WTC11 (cell line): ENCODE measurements around the gene YLPM1. TPM values are rescaled to one million over a fixed set of nuclear protein-coding genes. Genes with fewer than 3 reads are reported as not detected.
"Not testable (repeated sequence)": the region's sequence is repeated elsewhere in the genome, so short reads cannot be mapped to it uniquely, and the experiment has no call there.

Experiments used
- ATAC-seq: fragments of 200-7000 bp; cut with Tn5 transposase; 2 replicates; pipeline ENCODE4 v1.10.0; 2021; ENCODE audit warnings: mild to moderate bottlenecking, moderate library complexity
- CTCF ChIA-PET: fragments of 300-600 bp; sonication (Branson Sonifier 250); formaldehyde crosslinking; loops from one replicate; lab custom pipeline; 2021; ENCODE audit warnings: antibody characterized with exemption; lab: Charles Lee
- POLR2A ChIA-PET: fragments of 350-600 bp; sonication (Branson Sonifier 250); formaldehyde crosslinking; loops from one replicate; lab custom pipeline; 2021; ENCODE audit warnings: antibody characterized with exemption; lab: Charles Lee
- DNase-seq: peaks from one replicate; pipeline ENCODE4 v3.0.0; 2021; ENCODE audit warnings: low spot score
- H3K27ac Mint-ChIP-seq: 2 replicates; pipeline ENCODE4 v1.8.0; 2021; ENCODE audit warnings: mixed read lengths
- H3K27me3 Mint-ChIP-seq: 2 replicates; pipeline ENCODE4 v1.8.0; 2021; ENCODE audit warnings: low read depth, mild to moderate bottlenecking, moderate library complexity, mixed read lengths
- H3K36me3 Mint-ChIP-seq: 2 replicates; pipeline ENCODE4 v1.8.0; 2021; ENCODE audit warnings: mixed read lengths
- H3K4me1 Mint-ChIP-seq: 2 replicates; pipeline ENCODE4 v1.8.0; 2022; ENCODE audit warnings: mixed read lengths
- H3K4me3 Mint-ChIP-seq: 2 replicates; pipeline ENCODE4 v1.8.0; 2021; ENCODE audit warnings: mild to moderate bottlenecking, moderate library complexity, mixed read lengths
- H3K9me3 Mint-ChIP-seq: 2 replicates; pipeline ENCODE4 v1.8.0; 2021; ENCODE audit warnings: mixed read lengths
- ARID4B ChIP-seq: sonication (generic); formaldehyde crosslinking; IDR thresholded peaks from 2 replicates; pipeline ENCODE4 v1.8.0; 2023; ENCODE audit warnings: missing genetic modification reagents, mild to moderate bottlenecking, borderline replicate concordance
- ATF2 ChIP-seq: sonication (generic); formaldehyde crosslinking; IDR thresholded peaks from 2 replicates; pipeline ENCODE4 v1.8.1; 2022; ENCODE audit warnings: low read depth, missing genetic modification reagents, borderline replicate concordance
- CREB1 ChIP-seq: sonication (generic); formaldehyde crosslinking; IDR thresholded peaks from 2 replicates; pipeline ENCODE4 v1.8.0; 2023; ENCODE audit warnings: mild to moderate bottlenecking, missing genetic modification reagents
- E2F5 ChIP-seq: sonication (generic); formaldehyde crosslinking; IDR thresholded peaks from 2 replicates; pipeline ENCODE4 v1.8.1; 2022; ENCODE audit warnings: mild to moderate bottlenecking, moderate library complexity, missing genetic modification reagents
- ERG ChIP-seq: fragments of 250-450 bp; sonication (Bioruptor Pico); IDR thresholded peaks from 2 replicates; pipeline ENCODE4 v1.8.0; 2021; ENCODE audit warnings: mild to moderate bottlenecking
- GABPB1 ChIP-seq: sonication (generic); formaldehyde crosslinking; IDR thresholded peaks from 2 replicates; pipeline ENCODE4 v1.8.1; 2023; ENCODE audit warnings: mild to moderate bottlenecking, missing genetic modification reagents
- HMGA2 ChIP-seq: fragments of 250-450 bp; sonication (Bioruptor Pico); IDR thresholded peaks from 2 replicates; pipeline ENCODE4 v1.4.0; 2021; ENCODE audit warnings: mild to moderate bottlenecking, moderate library complexity
- IRF1 ChIP-seq: sonication (generic); formaldehyde crosslinking; IDR thresholded peaks from 2 replicates; pipeline ENCODE4 v1.8.0; 2023; ENCODE audit warnings: missing genetic modification reagents
- JAZF1 ChIP-seq: fragments of 250-450 bp; sonication (Bioruptor Pico); IDR thresholded peaks from 2 replicates; pipeline ENCODE4 v1.9.0; 2021; ENCODE audit warnings: moderate library complexity, mild to moderate bottlenecking, inconsistent platforms
- RELA ChIP-seq: sonication (generic); formaldehyde crosslinking; IDR thresholded peaks from 2 replicates; pipeline ENCODE4 v1.8.1; 2022; ENCODE audit warnings: missing genetic modification reagents, mild to moderate bottlenecking, borderline replicate concordance
- ZBTB21 ChIP-seq: sonication (generic); formaldehyde crosslinking; IDR thresholded peaks from 2 replicates; pipeline ENCODE4 v1.8.1; 2023; ENCODE audit warnings: mild to moderate bottlenecking, missing genetic modification reagents, borderline replicate concordance
- ZNF281 ChIP-seq: sonication (generic); formaldehyde crosslinking; IDR thresholded peaks from 2 replicates; pipeline ENCODE4 v1.8.0; 2023; ENCODE audit warnings: mild to moderate bottlenecking, missing genetic modification reagents
- ZNF416 ChIP-seq: fragments of 250-450 bp; sonication (Bioruptor Pico); IDR thresholded peaks from 2 replicates; pipeline ENCODE4 v1.9.0; 2021; ENCODE audit warnings: mild to moderate bottlenecking, inconsistent platforms
- ZNF512 ChIP-seq: sonication (generic); formaldehyde crosslinking; IDR thresholded peaks from 2 replicates; pipeline ENCODE4 v1.8.1; 2022; ENCODE audit warnings: missing genetic modification reagents, borderline replicate concordance
- total RNA-seq: library from RNA; stranded (reverse); gene quantifications from 3 replicates; pipeline ENCODE4 v1.2.3, GENCODE V29; 2021
- TF ChIP-seq, protein P1 (sequence below): sonication (generic); formaldehyde crosslinking; conservative IDR thresholded peaks from 2 replicates; pipeline ENCODE4 v1.8.1; 2022; ENCODE audit warnings: mild to moderate bottlenecking, missing genetic modification reagents

Gene YLPM1
- total RNA-seq, 1 experiment from 2014 or later: 66.6 TPM

GRCh38 chr14:74756326-74756725, 6.8 kb upstream of the YLPM1 start (continued):
- TF ChIP-seq IRF1 (CRISPR knock-in tag): no peak
- no peak for TF ChIP-seq GABPB1 (CRISPR knock-in tag)
- TF ChIP-seq ZNF281 (CRISPR knock-in tag): no peak
- TF ChIP-seq ZBTB21 (CRISPR knock-in tag): no peak
- no peak for TF ChIP-seq ZNF416 (CRISPR knock-in tag)
- TF ChIP-seq, protein P1, sequence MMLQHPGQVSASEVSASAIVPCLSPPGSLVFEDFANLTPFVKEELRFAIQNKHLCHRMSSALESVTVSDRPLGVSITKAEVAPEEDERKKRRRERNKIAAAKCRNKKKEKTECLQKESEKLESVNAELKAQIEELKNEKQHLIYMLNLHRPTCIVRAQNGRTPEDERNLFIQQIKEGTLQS: no peak
- no peak for TF ChIP-seq JAZF1 (CRISPR knock-in tag)

DNA sequence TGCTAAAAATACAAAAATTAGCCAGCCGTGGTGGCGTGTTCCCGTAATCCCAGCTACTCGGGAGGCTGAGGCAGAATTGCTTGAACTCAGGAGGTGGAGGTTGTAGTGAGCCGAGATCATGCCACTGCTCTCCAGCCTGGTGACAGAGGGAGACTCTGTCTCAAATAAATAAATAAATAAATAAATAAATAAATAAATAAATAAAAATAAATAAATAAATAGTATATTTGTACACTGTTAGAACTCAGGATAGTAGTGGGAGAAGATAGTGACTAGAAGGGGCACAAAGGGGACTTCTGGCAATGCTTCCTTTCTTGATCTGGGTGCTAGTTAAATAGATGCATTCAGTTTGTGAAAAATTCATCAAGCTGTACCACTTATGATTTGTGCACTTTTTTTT, 4.6 kb upstream of the YLPM1 start:
- H3K36me3 Mint-ChIP-seq, H3K27me3 Mint-ChIP-seq, DNase-seq, POLR2A ChIA-PET, ATAC-seq, H3K27ac Mint-ChIP-seq, H3K4me3 Mint-ChIP-seq, CTCF ChIA-PET, H3K4me1 Mint-ChIP-seq, H3K9me3 Mint-ChIP-seq: not testable (repeated sequence)
- TF ChIP-seq HMGA2 (CRISPR knock-in tag): peak; percentile 50; the same call in 1 of the 2 replicates

DNA sequence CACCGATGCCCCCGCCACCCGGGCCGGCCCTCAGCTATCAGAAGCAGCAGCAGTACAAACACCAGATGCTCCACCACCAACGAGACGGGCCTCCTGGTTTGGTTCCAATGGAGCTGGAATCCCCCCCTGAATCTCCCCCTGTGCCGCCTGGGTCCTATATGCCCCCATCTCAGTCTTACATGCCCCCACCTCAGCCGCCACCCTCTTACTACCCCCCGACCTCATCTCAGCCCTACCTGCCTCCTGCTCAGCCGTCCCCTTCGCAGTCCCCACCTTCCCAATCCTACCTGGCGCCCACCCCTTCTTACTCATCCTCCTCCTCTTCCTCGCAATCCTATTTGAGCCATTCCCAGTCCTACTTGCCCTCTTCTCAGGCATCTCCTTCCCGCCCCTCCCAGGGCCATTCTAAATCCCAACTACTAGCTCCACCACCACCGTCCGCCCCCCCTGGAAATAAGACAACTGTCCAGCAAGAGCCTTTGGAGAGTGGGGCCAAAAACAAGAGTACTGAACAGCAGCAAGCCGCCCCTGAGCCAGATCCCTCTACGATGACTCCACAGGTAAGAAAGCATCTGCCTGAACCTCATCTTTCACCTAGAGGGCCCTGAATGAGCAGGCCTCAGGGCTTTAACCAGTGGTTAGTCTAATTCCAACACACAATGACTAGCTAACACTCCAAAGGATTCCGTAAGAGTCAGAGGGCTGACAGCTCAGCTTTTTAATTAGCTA, 851 bp downstream of the YLPM1 start:
- H3K4me3 Mint-ChIP-seq: peak overlapping the region; percentile 98
- peaks cover 36% of the 10 kb centered on the region for H3K4me1 Mint-ChIP-seq
- DNase-seq (no peak), ATAC-seq (peak; percentile 5; the same call in 1 of the 2 replicates)
- H3K9me3 Mint-ChIP-seq: no peaks in the 10 kb centered on the region
- peaks cover 7% of the 10 kb centered on the region for H3K36me3 Mint-ChIP-seq
- ChIA-PET POLR2A (interaction anchor here (0.6 to 1.3 kb wide), 3 partner anchors 30 to 142 kb away, joined by 3 to 4 read pairs (median 3); no protein-coding TSS in a partner anchor), CTCF (interaction anchor here (0.6 to 1.9 kb wide), 14 partner anchors 10 to 256 kb away, joined by 3 to 8 read pairs (median 4); partner anchors contain the start of gene LTBP2)
- peaks cover 4% of the 10 kb centered on the region for H3K27me3 Mint-ChIP-seq
- peak overlapping the region; percentile 71 for H3K27ac Mint-ChIP-seq
- no peak for TF ChIP-seq CREB1 (CRISPR knock-in tag)
- no peak for TF ChIP-seq ATF2 (CRISPR knock-in tag)
- TF ChIP-seq E2F5: no peak
- no peak for TF ChIP-seq ERG (CRISPR knock-in tag)
- no peak for TF ChIP-seq ZNF512 (CRISPR knock-in tag)
- no peak for TF ChIP-seq ARID4B (CRISPR knock-in tag)
- no peak for TF ChIP-seq RELA (CRISPR knock-in tag)
